Loucy (cell line): ENCODE data around the gene TYMP.

Source experiments
- H2AFZ ChIP-seq: fragments of 200-600 bp; sonication (generic); 2 replicates; pipeline ENCODE4 v1.6.0; 2016; ENCODE audit warnings: antibody characterized with exemption, mild to moderate bottlenecking, low read length, moderate library complexity
- H3F3A ChIP-seq: fragments of 200-600 bp; 2 replicates; pipeline ENCODE4 v1.6.0; 2016; ENCODE audit warnings: antibody characterized with exemption, low read depth, mild to moderate bottlenecking
- H3K27me3 ChIP-seq: fragments of 200-600 bp; sonication (generic); 2 replicates; pipeline ENCODE4 v1.6.1; 2014; ENCODE audit warnings: low read length, mild to moderate bottlenecking; ENCODE audit not compliant: insufficient read depth, poor library complexity, severe bottlenecking
- H3K36me3 ChIP-seq: fragments of 200-600 bp; sonication (generic); 2 replicates; pipeline ENCODE4 v1.6.1; 2016; ENCODE audit warnings: low read length; ENCODE audit not compliant: insufficient read depth
- H3K4me1 ChIP-seq: fragments of 200-600 bp; sonication (generic); 2 replicates; pipeline ENCODE4 v1.5.1; 2014; ENCODE audit warnings: low read length, mild to moderate bottlenecking; ENCODE audit not compliant: insufficient read depth, poor library complexity, severe bottlenecking
- H3K4me2 ChIP-seq: fragments of 200-600 bp; sonication (generic); 2 replicates; pipeline ENCODE4 v1.6.0; 2014; ENCODE audit warnings: antibody characterized with exemption, low read length, low read depth, mild to moderate bottlenecking; ENCODE audit not compliant: poor library complexity, severe bottlenecking
- H3K4me3 ChIP-seq: fragments of 200-600 bp; sonication (generic); 2 replicates; pipeline ENCODE4 v1.5.1; 2014; ENCODE audit warnings: low read length, mild to moderate bottlenecking, mixed read lengths; ENCODE audit not compliant: poor library complexity, severe bottlenecking
- H3K79me2 ChIP-seq: fragments of 200-600 bp; sonication (generic); 2 replicates; pipeline ENCODE4 v1.6.1; 2014; ENCODE audit warnings: low read length; ENCODE audit not compliant: insufficient read depth
- H3K9ac ChIP-seq: fragments of 200-600 bp; sonication (generic); 2 replicates; pipeline ENCODE4 v1.6.0; 2014; ENCODE audit warnings: mild to moderate bottlenecking, low read depth, low read length, moderate library complexity; ENCODE audit not compliant: poor library complexity, severe bottlenecking
- H3K9me2 ChIP-seq: fragments of 200-600 bp; sonication (generic); replicated peaks from 2 replicates; pipeline ENCODE4 v1.6.1; 2016; ENCODE audit warnings: low read depth, low read length, mixed read lengths
- H3K9me3 ChIP-seq: fragments of 200-600 bp; sonication (generic); 2 replicates; pipeline ENCODE4 v1.6.1; 2014; ENCODE audit warnings: mild to moderate bottlenecking, antibody characterized with exemption, low read length, low read depth; ENCODE audit not compliant: insufficient read depth
- H4K20me1 ChIP-seq: fragments of 200-600 bp; sonication (generic); 2 replicates; pipeline ENCODE4 v1.6.0; 2014; ENCODE audit warnings: antibody characterized with exemption, low read length, mild to moderate bottlenecking; ENCODE audit not compliant: insufficient read depth, poor library complexity, severe bottlenecking
- EZH2phosphoT487 ChIP-seq: fragments of 200-600 bp; IDR thresholded peaks from 2 replicates; pipeline ENCODE4 v1.6.1; 2018; ENCODE audit warnings: antibody characterized with exemption, mild to moderate bottlenecking, moderate library complexity, borderline replicate concordance
- TF ChIP-seq, protein P1 (sequence below): fragments of 200-600 bp; sonication (generic); conservative IDR thresholded peaks from 2 replicates; pipeline ENCODE4 v1.5.1; 2014; ENCODE audit warnings: mild to moderate bottlenecking, antibody characterized with exemption, low read length

Gene TYMP

DNA sequence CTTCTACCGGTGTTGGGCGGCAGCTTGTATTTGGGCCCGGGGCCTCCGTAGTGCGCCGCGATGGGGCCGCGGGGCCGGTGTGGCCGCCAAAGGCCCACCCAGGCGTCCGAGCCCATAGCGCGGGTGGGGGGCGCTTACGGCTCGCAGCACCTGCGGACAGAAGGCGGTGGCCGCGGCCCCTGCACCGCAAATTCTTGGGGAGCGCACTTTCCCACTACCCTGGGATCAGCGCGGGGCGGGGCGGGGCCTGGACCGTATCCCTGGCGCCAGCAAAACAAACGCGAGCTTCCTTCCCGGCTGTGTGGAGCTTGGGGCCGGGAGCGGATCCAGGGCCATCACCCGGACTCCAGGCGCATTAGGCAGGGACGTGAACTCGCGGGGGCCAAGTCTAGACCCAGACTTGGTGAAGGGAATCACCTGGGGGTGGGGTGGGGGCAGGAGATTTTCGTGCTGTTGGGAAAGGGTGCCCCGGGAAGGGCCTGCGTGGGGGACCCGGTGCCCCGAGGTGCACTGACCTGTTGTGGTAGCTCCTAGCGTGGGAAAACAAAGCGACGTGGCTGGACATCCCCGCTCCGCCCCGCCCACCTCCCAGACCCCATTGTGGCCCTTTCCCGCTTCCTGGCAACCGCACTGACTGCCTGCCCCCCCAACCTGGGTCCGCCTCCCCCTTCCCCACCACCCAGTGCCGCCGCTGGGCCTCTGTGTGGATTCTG lies 2.3 kb upstream of the TYMP start:
- H3K27me3 ChIP-seq, result no peaks in the 10 kb centered on the region
- no peaks in the 10 kb centered on the region for H3K9me2 ChIP-seq
- peaks cover 8% of the 10 kb centered on the region for H3K4me1 ChIP-seq
- no peaks in the 10 kb centered on the region for H3F3A ChIP-seq
- no peaks in the 10 kb centered on the region for H3K9me3 ChIP-seq
- no peaks in the 10 kb centered on the region for H3K79me2 ChIP-seq
- no peak overlapping the region for H2AFZ ChIP-seq
- no peak for TF ChIP-seq EZH2phosphoT487
- TF ChIP-seq, protein P1, sequence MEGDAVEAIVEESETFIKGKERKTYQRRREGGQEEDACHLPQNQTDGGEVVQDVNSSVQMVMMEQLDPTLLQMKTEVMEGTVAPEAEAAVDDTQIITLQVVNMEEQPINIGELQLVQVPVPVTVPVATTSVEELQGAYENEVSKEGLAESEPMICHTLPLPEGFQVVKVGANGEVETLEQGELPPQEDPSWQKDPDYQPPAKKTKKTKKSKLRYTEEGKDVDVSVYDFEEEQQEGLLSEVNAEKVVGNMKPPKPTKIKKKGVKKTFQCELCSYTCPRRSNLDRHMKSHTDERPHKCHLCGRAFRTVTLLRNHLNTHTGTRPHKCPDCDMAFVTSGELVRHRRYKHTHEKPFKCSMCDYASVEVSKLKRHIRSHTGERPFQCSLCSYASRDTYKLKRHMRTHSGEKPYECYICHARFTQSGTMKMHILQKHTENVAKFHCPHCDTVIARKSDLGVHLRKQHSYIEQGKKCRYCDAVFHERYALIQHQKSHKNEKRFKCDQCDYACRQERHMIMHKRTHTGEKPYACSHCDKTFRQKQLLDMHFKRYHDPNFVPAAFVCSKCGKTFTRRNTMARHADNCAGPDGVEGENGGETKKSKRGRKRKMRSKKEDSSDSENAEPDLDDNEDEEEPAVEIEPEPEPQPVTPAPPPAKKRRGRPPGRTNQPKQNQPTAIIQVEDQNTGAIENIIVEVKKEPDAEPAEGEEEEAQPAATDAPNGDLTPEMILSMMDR, result no peak
- H4K20me1 ChIP-seq, result peaks cover 5% of the 10 kb centered on the region
- no peak overlapping the region for H3K4me3 ChIP-seq
- no peaks in the 10 kb centered on the region for H3K36me3 ChIP-seq
- H3K4me2 ChIP-seq, result no peak overlapping the region
- H3K9ac ChIP-seq, result no peak overlapping the region

- H3K4me3 ChIP-seq, result no peak overlapping the region
- H3K9me3 ChIP-seq, result no peaks in the 10 kb centered on the region
- no peak overlapping the region for H3K9ac ChIP-seq
- no peaks in the 10 kb centered on the region for H3K27me3 ChIP-seq
- H4K20me1 ChIP-seq, result peaks cover 6% of the 10 kb centered on the region
- no peaks in the 10 kb centered on the region for H3K79me2 ChIP-seq
- no peaks in the 10 kb centered on the region for H3F3A ChIP-seq
- H3K36me3 ChIP-seq, result no peaks in the 10 kb centered on the region
- TF ChIP-seq, protein P1, result no peak
- no peak for TF ChIP-seq EZH2phosphoT487
- peaks cover 13% of the 10 kb centered on the region for H3K4me1 ChIP-seq
- H3K4me2 ChIP-seq, result no peak overlapping the region
- no peak overlapping the region for H2AFZ ChIP-seq
- H3K9me2 ChIP-seq, result no peaks in the 10 kb centered on the region
Observed at GRCh38 chr22:50531546-50531961, 1.7 kb upstream of the TYMP start.

- Histone ChIP-seq H3K4me3 (no peak overlapping the region), H3K36me3 (no peaks in the 10 kb centered on the region), H3K9me2 (no peaks in the 10 kb centered on the region), H3K79me2 (no peaks in the 10 kb centered on the region), H3K27me3 (no peaks in the 10 kb centered on the region), H3F3A (no peaks in the 10 kb centered on the region), H3K4me2 (no peak overlapping the region), H4K20me1 (peaks cover 6% of the 10 kb centered on the region), H3K4me1 (peaks cover 18% of the 10 kb centered on the region), H3K9ac (no peak overlapping the region), H2AFZ (no peak overlapping the region), H3K9me3 (no peaks in the 10 kb centered on the region)
- TF ChIP-seq EZH2phosphoT487, result no peak
- TF ChIP-seq, protein P1, result no peak
Observed at GRCh38 chr22:50530877-50531545, 1.2 kb upstream of the TYMP start.
